ENCODE measurements around the gene LAMC3.

LAMC3 gene

GRCh38 chr9:131062969-131063368 lies 54.0 kb downstream of the LAMC3 start:
- Histone ChIP-seq H3K27me3 (replicated peaks) (peaks cover 29% of the 10 kb centered on the region), H3K36me3 (replicated peaks) (no peaks in the 10 kb centered on the region), H3K4me3 (ENCODE audit: low read depth, low read length) (no peak overlapping the region), H3K27ac (no peak overlapping the region)
- TF ChIP-seq CTCF (IDR thresholded peaks at IDR 0.05; ENCODE audit: low read depth, low read length, missing control alignments), result no peak
- DNase-seq, result no peak
- in situ Hi-C loops (cut with HindIII; ENCODE audit: low pct_ligation_motif_present, low sequenced_read_pairs), result no loop called here

DNA sequence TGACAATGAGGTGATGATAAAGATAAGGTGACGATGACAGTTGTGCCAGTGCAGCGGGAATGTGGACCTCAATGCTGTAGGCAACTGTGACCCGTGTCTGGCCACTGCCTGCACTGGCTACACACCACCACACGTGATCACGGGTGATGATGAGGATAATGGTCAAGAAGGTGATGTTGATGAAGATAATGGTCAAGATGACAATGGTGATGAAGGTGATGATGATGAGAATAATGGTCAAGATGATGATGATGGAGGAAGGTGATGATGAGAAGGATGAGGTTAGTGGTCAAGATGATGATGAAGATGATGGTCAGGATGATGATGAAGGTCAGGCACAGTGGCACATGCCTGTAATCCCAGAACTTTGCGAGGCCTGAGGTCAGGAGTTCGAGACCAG lies 56.6 kb downstream of the LAMC3 start:
- Histone ChIP-seq H3K27ac (no peak overlapping the region), H3K36me3 (replicated peaks) (no peaks in the 10 kb centered on the region), H3K27me3 (replicated peaks) (peaks cover 47% of the 10 kb centered on the region), H3K4me3 (ENCODE audit: low read depth, low read length) (no peak overlapping the region)
- in situ Hi-C loops (cut with HindIII; ENCODE audit: low pct_ligation_motif_present, low sequenced_read_pairs), result no loop called here
- no peak for TF ChIP-seq CTCF (IDR thresholded peaks at IDR 0.05; ENCODE audit: low read depth, low read length, missing control alignments)
- DNase-seq, result no peak

DNA sequence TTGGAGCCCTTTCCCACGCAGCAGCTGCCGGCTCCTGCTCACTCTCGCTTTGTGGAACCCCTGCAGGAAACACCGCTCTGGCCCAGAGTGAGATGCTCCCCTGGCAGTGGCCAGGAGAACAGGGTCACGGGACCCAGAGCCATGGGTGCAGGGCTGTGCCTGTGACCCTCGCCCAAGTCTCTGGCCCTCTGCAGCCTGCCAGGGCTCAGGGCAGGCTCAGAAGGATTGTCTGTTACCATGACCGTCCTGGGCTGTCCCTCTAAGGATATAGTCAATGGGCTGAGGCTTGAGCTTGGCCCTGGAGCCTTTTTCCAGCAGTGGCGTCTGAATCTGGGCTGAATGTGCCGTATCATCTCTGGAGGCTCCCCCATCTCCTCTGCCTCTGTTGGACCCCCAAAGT lies 58.7 kb downstream of the LAMC3 start:
- Histone ChIP-seq H3K27ac (no peak overlapping the region), H3K36me3 (replicated peaks) (no peaks in the 10 kb centered on the region), H3K4me3 (ENCODE audit: low read depth, low read length) (no peak overlapping the region), H3K27me3 (replicated peaks) (peaks cover 58% of the 10 kb centered on the region)
- no peak for DNase-seq
- in situ Hi-C loops (cut with HindIII; ENCODE audit: low pct_ligation_motif_present, low sequenced_read_pairs), result no loop called here
- no peak for TF ChIP-seq CTCF (IDR thresholded peaks at IDR 0.05; ENCODE audit: low read depth, low read length, missing control alignments)

GRCh38 chr9:131068076-131068816 lies 59.3 kb downstream of the LAMC3 start:
- Histone ChIP-seq H3K27me3 (replicated peaks) (peaks cover 56% of the 10 kb centered on the region), H3K36me3 (replicated peaks) (no peaks in the 10 kb centered on the region), H3K27ac (no peak overlapping the region), H3K4me3 (ENCODE audit: low read depth, low read length) (no peak overlapping the region)
- no peak for DNase-seq
- TF ChIP-seq CTCF (IDR thresholded peaks at IDR 0.05; ENCODE audit: low read depth, low read length, missing control alignments), result no peak
- in situ Hi-C loops (cut with HindIII; ENCODE audit: low pct_ligation_motif_present, low sequenced_read_pairs), result no loop called here

DNA sequence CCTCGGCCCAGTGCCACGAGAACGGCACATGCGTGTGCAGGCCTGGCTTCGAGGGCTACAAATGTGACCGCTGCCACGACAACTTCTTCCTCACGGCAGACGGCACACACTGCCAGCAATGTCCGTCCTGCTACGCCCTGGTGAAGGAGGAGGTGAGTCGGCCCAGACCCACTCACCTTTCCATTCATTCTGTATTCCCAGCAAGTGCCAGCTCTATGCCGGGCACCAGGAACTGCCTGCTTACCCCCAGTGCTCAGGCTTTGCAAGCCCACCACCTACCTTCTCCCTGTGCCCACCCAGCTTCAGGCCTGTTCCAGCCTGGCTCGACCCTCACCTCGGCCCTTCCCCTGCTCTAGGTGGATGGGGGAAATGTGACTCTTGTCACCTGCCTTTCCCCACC lies 60.7 kb downstream of the LAMC3 start:
- no peak for TF ChIP-seq CTCF (IDR thresholded peaks at IDR 0.05; ENCODE audit: low read depth, low read length, missing control alignments)
- DNase-seq, result no peak
- H3K4me3 ChIP-seq (ENCODE audit: low read depth, low read length), result no peak overlapping the region
- peaks cover 59% of the 10 kb centered on the region for H3K27me3 ChIP-seq (replicated peaks)
- in situ Hi-C loops (cut with HindIII; ENCODE audit: low pct_ligation_motif_present, low sequenced_read_pairs), result no loop called here
- H3K27ac ChIP-seq, result no peak overlapping the region
- no peaks in the 10 kb centered on the region for H3K36me3 ChIP-seq (replicated peaks)

All from brain microvascular endothelial cell (primary cell).